ENCODE data around the gene SOBP. TPM values are rescaled to one million over a fixed set of nuclear protein-coding genes. Genes with fewer than 3 reads are reported as not detected.

Gene SOBP
- total RNA-seq, 1 donor from 2014 or later = 1.7 TPM

DNA sequence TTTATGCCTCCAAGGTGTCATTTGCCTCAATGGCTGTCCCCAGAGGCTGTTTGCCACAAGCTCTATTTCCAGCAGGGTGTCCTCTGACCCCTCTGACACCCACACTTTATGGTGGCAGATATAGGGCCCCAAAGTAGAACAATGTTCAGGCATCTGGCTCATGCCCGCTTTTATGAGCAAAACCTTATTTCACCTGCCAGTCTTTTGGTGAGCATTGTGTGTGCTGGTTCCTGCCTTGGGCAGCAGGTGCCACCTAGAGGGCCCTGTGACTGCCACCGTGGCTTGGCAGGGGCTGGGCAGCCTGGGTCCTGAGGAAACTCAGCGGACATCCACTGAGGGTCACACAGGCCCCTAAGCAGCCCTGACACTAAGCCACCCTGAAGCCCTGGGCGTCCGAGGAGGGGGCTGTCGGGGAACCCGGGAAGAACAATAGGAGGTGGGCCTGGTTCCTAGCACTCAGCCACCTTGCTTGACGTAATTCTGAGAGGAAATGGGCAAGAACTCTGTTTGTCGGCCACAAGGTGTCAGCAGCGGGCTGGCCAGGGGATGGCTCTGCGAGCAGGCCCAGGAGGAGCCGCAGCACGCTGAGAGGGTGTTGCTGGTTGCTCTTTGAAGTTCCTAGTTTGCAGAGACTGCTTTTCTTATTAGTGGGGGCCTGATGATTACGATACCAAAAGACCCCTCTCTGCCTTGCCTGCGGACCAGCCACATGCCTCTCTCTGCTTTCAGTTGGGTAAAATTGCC lies 185.2 kb downstream of the SOBP start:
- peak; percentile 97 for ATAC-seq
- DNase-seq (ENCODE audit: low spot score) = peak; percentile 83

- DNase-seq (ENCODE audit: low spot score) (no peak), ATAC-seq (no peak)
Measured at GRCh38 chr6:107676042-107676441, 186.1 kb downstream of the SOBP start.

- ATAC-seq (no peak), DNase-seq (ENCODE audit: low spot score) (no peak)
Measured at GRCh38 chr6:107677399-107677798, 187.5 kb downstream of the SOBP start.

DNA sequence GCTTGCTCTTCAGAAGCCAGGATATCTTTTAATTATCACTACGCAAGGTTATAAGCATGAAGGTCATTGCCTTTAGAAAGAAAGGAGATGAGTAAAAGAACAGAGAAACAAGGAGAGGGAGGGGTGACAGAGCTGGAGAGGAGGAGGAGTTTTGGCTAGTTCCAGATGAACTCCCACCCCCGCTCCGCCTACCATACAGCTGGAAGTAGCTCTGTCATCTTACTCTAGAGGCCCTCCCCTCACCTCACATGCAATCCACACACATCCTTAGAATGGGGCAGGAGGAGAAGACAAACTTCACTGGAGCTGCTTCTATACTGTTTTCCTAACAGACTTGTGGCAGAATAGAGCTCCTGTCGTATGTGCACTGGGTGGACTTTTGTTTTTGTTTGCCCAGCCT lies 189.5 kb downstream of the SOBP start:
- DNase-seq (ENCODE audit: low spot score) (no peak), ATAC-seq (no peak)

- DNase-seq (ENCODE audit: low spot score) = no peak
- no peak for ATAC-seq
Measured at GRCh38 chr6:107682721-107683120, 192.8 kb downstream of the SOBP start.

GRCh38 chr6:107683183-107683582 lies 193.3 kb downstream of the SOBP start:
- no peak for DNase-seq (ENCODE audit: low spot score)

DNA sequence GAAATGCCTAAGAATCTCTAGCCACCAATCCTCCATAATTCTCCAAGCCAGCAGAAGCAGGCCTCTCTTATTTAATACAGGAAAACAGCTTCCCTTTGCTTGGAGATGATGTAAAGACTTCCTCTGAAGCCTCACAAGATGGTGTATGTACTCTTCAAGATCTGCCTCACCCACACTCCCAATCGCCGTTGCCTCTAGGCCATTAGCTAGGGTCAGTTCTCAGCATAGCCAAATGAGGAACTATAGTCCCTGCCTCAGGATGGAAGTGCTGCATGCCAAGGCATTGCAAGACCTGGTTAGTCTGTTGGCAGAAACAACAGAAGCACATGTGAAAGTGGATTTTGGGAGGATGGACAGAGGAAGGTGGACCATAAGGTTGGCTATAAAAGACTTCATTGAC lies 195.1 kb downstream of the SOBP start:
- DNase-seq (ENCODE audit: low spot score) (no peak), ATAC-seq (no peak)

More at GRCh38 chr6:107683183-107683582, 193.3 kb downstream of the SOBP start:
- ATAC-seq = no peak

DNA sequence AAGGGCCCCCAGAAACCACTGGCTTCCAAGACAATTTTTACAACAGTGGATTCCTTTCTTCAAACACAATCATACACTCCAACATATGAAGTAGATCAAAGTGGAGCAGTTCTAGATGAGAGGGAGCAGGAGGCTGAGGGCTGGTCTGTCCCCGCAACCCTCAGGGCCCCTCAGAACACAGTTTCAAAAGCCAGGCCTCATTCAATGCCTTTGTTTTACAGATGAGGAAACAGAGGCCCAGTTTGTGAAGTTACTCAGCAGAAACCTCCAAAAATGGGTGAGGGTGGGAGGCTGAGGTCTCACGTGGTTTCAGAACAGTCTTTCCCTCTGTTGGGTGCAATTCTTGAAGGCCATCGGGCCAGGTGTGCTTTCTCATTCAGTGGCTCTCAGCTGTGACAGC lies 199.3 kb downstream of the SOBP start:
- ATAC-seq (no peak), DNase-seq (ENCODE audit: low spot score) (no peak)

GRCh38 chr6:107689951-107690642 lies 200.2 kb downstream of the SOBP start:
- no peak for ATAC-seq

DNA sequence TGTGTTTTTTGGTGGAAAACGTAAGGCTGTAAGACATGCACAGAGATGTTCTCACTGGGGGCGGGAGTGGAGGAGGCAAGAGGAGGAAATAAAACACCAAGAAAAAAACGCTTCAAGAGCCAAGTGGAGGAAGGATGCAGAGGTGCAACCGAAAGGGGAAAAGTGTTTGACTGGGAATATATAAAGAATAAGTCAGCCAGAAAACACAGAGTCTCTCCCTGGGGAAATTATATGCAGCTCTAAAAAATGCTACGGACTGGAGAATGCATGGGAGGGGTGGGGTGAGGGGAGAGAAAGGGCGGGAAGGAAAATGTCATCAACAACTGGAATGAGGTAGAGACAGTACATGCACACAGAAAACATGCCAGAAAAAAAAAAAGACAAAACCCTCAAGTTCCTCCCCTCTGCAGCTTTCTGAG lies 200.7 kb downstream of the SOBP start:
- DNase-seq (ENCODE audit: low spot score) (no peak), ATAC-seq (no peak)

More at GRCh38 chr6:107689951-107690642, 200.2 kb downstream of the SOBP start:
- DNase-seq (ENCODE audit: low spot score) = no peak

GRCh38 chr6:107691062-107691751 lies 201.3 kb downstream of the SOBP start:
- DNase-seq (ENCODE audit: low spot score) = no peak

DNA sequence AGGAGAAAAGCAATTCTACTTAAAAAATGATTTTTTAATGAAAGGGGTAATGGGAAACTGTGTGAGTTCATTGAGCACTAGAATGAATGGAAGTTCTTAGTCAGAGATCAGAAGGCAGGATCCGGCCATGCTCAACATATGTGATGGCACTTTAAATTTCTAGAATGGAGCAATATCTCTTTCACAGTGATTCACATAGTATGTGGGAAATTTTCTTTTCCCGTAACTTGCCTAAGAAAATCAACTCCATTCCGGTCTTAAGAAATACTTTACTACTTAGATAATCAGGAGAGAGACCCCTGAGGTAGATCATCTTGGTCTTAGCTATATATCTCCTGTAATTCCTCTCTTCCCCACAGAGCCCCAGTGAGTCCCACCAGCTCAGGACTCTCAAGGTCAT lies 202.4 kb downstream of the SOBP start:
- ATAC-seq (no peak), DNase-seq (ENCODE audit: low spot score) (no peak)

More at GRCh38 chr6:107691062-107691751, 201.3 kb downstream of the SOBP start:
- no peak for ATAC-seq

DNA sequence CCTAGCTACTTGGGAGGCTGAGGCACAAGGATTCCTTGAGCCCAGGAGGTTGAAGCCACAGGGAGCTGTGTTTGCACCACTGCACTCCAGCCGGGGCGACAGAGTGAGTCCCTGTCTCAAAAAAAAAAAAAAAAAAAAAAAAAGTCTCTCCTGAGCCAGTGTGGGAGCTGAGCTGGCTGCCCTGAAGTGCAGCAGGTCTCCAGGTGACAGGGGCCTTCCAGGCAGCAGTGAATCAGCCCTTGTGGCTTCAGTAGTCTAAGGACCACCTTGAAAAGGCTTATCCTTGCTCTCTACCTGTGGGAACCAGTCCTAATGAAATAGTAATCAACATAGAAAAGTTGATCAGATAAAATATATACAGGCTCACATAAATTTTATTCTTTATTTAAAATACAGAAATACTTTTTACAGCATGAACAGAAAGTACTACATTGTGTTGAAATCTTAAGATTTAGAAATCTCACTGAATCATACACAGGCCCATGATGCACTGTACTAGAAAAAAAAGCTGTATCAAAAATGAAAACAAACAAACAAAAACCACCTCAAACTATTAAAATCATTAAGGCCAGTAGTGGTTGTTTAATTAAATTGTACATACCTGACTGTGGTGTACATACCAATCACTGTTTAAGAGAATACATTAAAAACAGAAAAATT lies 205.3 kb downstream of the SOBP start:
- ATAC-seq = no peak
- no peak for DNase-seq (ENCODE audit: low spot score)

DNA sequence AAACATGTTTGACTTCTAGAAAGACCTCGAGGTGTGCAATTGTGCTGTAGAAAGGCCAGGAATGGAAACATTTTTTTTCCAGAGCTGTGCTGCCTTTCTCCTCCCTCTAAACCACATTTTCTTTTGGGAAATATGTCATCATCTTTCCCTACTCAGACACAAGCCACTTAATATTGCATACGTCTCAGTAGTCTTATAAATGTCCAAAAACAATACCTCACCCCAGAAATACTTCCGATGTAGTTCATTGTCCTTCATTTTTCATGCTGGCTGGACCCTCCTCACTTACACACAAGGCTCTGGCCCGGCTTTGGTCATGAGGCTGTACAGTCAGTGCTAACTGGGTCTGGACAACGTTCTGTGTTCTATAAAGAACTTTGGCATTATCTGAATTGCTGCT lies 207.8 kb downstream of the SOBP start:
- ATAC-seq = no peak

DNA sequence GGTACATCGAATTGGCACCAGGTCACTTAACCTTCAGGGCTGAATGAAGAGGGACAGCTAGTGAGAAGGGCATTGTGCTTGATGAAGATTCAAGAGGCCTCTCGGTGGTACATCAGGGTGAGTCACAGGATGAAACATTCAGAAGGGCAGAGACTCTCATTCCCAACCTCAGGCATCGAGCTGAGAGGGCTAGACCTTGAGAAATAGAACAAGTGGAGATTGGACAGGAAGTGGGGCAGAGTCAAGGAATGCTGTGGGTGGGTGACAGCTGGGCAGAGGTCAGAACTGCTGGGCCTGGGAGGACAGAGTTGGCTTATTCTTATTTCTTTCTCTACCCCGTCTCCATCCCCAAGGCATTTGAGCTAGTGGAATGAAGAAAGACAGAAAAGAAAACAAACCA lies 208.2 kb downstream of the SOBP start:
- DNase-seq (ENCODE audit: low spot score) (no peak), ATAC-seq (no peak)

More for the DNA sequence above, 207.8 kb downstream of the SOBP start:
- DNase-seq (ENCODE audit: low spot score) = no peak

- no peak for DNase-seq (ENCODE audit: low spot score)
Measured at GRCh38 chr6:107699254-107699653, 209.3 kb downstream of the SOBP start.

DNA sequence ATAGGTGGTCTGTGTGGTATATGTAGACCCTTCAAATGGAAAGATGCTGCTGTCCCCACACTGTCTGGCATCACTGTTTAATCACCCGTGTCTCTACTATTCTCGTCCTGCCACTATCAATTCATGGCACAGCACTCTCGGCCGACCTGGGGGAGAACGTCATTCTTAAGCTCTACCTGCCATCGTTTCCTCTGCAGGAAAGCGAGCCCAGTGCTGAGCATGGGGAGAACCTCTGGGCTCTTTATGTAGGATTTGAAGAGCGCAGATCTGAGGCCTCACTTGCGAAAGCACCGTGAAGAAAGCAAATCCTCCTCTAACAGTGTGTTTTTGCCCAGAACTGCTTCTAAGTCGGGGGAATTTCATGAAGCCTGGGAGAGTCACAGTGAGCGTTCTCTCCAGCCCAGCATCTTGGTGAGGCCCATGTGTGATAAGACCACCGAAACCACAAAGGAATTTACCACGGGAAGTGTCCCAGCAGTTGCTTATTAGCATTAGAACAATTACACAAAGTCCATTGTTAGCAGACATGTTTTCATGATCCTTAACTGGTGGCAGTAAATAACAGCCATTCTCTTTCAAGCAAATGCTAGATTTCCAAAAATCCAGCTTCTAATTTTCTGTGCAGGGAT lies 209.9 kb downstream of the SOBP start:
- ATAC-seq = no peak

More at GRCh38 chr6:107699254-107699653, 209.3 kb downstream of the SOBP start:
- no peak for ATAC-seq

DNA sequence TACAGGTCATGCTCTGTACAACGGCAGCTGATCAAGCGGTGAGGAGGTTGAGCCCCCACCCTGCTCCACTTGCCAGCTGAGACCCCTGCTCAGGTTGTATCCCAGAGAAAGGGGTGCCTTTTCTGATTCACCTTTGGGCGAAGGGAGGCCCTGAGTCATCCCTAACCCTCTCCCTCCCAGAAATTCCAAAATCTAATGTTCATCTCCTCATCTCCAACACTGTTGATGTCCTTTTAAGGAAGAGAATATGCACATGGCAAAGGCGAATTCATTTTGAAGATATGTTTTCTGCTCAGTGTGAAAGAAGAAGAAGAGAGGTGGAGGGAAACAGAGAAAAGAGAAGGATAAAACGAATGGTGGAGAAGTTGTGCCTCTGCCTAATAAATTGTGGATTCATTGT lies 213.7 kb downstream of the SOBP start:
- ATAC-seq = no peak

More for the DNA sequence above, 209.9 kb downstream of the SOBP start:
- DNase-seq (ENCODE audit: low spot score) = no peak

DNA sequence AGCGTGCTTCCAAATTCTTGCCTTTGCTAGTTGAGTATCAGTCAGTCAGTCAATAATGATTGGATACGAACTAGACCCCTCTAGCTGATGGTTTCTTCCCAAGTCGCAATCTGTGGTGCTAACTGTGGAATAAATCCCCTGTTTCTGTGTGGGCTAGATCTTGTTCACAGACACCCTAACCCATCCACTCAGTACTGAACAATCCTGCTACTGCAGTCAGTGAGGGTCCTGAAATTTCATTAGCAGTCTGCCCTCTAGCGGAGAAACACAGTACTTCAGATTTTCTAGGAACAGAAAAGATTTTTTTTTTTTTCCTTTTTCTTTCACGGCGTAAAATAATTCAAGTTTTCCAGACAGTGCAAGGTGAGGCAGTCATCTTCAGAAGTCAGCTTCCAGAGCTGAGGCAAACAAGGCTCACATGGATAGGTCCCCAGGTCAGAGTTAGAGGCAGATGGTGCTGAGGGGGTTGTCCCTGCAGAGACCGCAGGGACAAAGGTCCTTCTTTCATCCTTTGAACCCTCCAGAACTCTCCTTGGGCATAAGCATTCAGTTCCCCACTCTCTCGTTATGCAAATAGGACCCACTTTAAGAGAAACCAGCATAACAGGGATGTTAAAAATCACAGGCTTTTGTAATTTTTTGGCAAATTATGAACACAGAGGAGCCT lies 214.6 kb downstream of the SOBP start:
- ATAC-seq = peak; percentile 89
- no peak for DNase-seq (ENCODE audit: low spot score)

More for the DNA sequence above, 213.7 kb downstream of the SOBP start:
- no peak for DNase-seq (ENCODE audit: low spot score)

DNA sequence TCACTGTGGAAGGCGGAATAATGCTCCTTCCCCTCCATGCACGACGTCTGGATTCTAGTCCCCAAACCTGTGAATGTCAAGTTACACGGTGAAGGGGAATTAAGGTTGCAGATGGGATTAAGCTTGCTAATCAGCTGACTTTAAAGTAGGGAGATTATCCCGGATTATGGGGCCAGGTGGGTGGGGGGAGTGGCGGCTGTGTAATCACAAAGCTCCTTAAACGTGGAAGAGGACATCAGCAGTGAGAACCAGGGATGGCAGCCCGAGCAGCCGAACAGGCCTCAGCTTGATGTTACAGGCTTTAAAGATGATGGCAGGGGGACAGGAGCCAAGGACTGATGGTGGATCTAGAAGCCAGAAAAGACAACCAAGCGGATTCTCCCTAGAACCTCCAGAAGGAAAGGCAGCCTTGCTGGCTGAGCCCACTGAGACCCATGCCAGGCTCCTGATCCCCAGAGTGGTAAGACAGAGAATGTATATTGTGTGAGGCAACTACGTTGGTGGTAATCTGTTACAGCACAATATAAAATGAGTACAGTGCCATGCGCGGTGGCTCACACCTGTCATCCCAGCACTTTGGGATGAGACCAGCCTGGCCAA lies 216.7 kb downstream of the SOBP start:
- no peak for ATAC-seq

More for the DNA sequence above, 216.7 kb downstream of the SOBP start:
- DNase-seq (ENCODE audit: low spot score) = no peak
